Neural cell (in vitro differentiated cells): ENCODE data around the gene AFF1.
"Not testable (repeated sequence)": the region's sequence is repeated elsewhere in the genome, so short reads cannot be mapped to it uniquely, and the experiment has no call there.

Source experiments
- EP300 ChIP-seq: fragments of 450-650 bp; conservative IDR thresholded peaks from 2 replicates; pipeline ENCODE4 v1.6.1; 2014; ENCODE audit warnings: antibody characterized with exemption, mild to moderate bottlenecking, moderate library complexity; ENCODE audit not compliant: poor library complexity, severe bottlenecking
- EZH2 ChIP-seq: fragments of 200-600, 300-800 bp; shearing (Covaris generic), sonication (generic); IDR thresholded peaks from 2 replicates; pipeline ENCODE4 v1.6.1; 2014; ENCODE audit warnings: antibody characterized with exemption, low read length, borderline replicate concordance, mild to moderate bottlenecking; ENCODE audit not compliant: insufficient read depth, poor library complexity, severe bottlenecking
- MXI1 ChIP-seq: fragments of 450-650 bp; conservative IDR thresholded peaks from 2 replicates; pipeline ENCODE4 v1.6.1; 2014; ENCODE audit warnings: antibody characterized with exemption, mild to moderate bottlenecking; ENCODE audit not compliant: poor library complexity, severe bottlenecking
- POLR2AphosphoS5 ChIP-seq: IDR thresholded peaks from 2 replicates; pipeline ENCODE4 v1.6.1; 2012
- RAD21 ChIP-seq: fragments of 450-650 bp; conservative IDR thresholded peaks from 2 replicates; pipeline ENCODE4 v1.6.1; 2014; ENCODE audit warnings: antibody characterized with exemption, mild to moderate bottlenecking, moderate library complexity
- TAF1 ChIP-seq: IDR thresholded peaks from 2 replicates; pipeline ENCODE4 v1.6.1; 2012; ENCODE audit warnings: low read depth
- TF ChIP-seq, protein P1 (sequence below): fragments of 450-650 bp; IDR thresholded peaks from 2 replicates; pipeline ENCODE4 v1.5.1; 2014; ENCODE audit warnings: antibody characterized with exemption, mild to moderate bottlenecking, moderate library complexity; ENCODE audit not compliant: poor library complexity, severe bottlenecking
- TF ChIP-seq, protein P2 (sequence below): IDR thresholded peaks from 2 replicates; pipeline ENCODE4 v1.6.1; 2012; ENCODE audit warnings: borderline replicate concordance

DNA sequence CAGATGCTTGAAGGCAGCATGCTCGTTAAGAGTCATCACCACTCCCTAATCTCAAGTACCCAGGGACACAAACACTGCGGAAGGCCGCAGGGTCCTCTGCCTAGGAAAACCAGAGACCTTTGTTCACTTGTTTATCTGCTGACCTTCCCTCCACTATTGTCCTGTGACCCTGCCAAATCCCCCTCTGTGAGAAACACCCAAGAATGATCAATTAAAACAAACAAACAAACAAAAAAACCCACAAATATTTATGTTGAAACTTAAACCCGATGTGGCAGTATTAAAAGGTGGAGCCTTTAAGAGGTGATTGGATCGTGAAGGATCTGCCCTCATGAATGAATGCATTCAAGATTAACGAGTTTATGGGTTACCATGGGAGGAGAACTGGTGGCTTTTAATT, 61.7 kb downstream of the AFF1 start:
- TF ChIP-seq, protein P1, sequence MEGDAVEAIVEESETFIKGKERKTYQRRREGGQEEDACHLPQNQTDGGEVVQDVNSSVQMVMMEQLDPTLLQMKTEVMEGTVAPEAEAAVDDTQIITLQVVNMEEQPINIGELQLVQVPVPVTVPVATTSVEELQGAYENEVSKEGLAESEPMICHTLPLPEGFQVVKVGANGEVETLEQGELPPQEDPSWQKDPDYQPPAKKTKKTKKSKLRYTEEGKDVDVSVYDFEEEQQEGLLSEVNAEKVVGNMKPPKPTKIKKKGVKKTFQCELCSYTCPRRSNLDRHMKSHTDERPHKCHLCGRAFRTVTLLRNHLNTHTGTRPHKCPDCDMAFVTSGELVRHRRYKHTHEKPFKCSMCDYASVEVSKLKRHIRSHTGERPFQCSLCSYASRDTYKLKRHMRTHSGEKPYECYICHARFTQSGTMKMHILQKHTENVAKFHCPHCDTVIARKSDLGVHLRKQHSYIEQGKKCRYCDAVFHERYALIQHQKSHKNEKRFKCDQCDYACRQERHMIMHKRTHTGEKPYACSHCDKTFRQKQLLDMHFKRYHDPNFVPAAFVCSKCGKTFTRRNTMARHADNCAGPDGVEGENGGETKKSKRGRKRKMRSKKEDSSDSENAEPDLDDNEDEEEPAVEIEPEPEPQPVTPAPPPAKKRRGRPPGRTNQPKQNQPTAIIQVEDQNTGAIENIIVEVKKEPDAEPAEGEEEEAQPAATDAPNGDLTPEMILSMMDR = not testable (repeated sequence)
- TF ChIP-seq, protein P2, sequence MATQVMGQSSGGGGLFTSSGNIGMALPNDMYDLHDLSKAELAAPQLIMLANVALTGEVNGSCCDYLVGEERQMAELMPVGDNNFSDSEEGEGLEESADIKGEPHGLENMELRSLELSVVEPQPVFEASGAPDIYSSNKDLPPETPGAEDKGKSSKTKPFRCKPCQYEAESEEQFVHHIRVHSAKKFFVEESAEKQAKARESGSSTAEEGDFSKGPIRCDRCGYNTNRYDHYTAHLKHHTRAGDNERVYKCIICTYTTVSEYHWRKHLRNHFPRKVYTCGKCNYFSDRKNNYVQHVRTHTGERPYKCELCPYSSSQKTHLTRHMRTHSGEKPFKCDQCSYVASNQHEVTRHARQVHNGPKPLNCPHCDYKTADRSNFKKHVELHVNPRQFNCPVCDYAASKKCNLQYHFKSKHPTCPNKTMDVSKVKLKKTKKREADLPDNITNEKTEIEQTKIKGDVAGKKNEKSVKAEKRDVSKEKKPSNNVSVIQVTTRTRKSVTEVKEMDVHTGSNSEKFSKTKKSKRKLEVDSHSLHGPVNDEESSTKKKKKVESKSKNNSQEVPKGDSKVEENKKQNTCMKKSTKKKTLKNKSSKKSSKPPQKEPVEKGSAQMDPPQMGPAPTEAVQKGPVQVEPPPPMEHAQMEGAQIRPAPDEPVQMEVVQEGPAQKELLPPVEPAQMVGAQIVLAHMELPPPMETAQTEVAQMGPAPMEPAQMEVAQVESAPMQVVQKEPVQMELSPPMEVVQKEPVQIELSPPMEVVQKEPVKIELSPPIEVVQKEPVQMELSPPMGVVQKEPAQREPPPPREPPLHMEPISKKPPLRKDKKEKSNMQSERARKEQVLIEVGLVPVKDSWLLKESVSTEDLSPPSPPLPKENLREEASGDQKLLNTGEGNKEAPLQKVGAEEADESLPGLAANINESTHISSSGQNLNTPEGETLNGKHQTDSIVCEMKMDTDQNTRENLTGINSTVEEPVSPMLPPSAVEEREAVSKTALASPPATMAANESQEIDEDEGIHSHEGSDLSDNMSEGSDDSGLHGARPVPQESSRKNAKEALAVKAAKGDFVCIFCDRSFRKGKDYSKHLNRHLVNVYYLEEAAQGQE = not testable (repeated sequence)
- TF ChIP-seq MXI1, POLR2AphosphoS5, EZH2, TAF1, EP300, RAD21: not testable (repeated sequence)
